NCI-H69 (cell line): ENCODE results near the gene EMC9.
"Not testable (repeated sequence)": the region's sequence is repeated elsewhere in the genome, so short reads cannot be mapped to it uniquely, and the experiment has no call there.

ENCODE experiments used
- DNase-seq: peaks from one replicate; lab custom pipeline; 2025; lab: John Stamatoyannopoulos, UW

EMC9 gene

DNA sequence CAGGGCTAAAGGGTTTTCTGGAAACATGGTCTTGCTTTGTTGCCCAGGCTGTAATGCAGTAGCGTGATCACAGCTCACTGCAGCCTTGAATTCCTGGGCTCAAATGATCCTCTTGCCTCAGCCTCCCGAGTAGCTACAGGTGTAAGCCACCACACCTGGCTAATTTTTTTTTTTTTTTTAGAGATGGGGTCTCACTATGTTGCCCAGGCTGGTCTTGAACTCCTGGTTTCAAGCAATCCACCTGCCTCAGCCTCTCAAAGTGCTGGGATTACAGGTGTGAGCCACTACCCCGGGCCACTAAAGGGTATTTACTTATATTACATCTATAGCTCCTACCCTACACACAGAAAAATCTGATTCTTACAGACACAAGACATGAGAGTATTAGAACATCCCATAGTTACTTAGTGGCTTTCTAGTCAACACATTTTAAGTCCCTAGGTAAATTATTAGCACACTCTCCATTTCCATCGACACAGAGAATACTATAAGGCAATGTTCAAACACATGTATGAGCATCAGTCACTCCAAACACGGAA, 33.0 kb downstream of the EMC9 start:
- no peak for DNase-seq

DNA sequence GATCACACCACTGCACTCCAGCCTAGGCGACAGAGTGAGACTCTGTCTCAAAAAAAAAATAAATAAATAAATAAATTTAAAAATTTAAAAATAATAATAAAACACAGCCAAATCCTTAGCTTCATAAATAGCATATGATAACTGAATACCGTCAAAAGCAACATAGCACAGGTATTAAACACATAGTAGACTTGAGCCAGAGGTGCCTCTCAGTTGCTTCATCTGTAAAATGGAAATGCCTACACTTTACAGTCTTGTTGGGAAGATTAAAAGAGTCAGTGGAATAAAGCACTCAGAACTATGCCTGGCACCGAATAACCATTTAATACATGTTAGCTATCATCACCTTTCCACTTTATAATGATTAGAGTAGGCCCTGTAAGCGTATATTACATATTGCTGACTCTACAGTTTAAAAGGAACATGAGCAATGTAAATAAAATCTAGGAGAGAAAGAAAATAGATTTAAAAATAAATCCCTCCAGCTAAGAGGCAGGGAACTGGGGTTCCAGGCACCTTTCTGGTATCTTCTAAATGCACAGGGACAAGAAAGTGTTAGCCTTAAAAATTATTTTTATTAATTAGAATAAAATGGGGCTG, 34.6 kb downstream of the EMC9 start:
- no peak for DNase-seq

DNA sequence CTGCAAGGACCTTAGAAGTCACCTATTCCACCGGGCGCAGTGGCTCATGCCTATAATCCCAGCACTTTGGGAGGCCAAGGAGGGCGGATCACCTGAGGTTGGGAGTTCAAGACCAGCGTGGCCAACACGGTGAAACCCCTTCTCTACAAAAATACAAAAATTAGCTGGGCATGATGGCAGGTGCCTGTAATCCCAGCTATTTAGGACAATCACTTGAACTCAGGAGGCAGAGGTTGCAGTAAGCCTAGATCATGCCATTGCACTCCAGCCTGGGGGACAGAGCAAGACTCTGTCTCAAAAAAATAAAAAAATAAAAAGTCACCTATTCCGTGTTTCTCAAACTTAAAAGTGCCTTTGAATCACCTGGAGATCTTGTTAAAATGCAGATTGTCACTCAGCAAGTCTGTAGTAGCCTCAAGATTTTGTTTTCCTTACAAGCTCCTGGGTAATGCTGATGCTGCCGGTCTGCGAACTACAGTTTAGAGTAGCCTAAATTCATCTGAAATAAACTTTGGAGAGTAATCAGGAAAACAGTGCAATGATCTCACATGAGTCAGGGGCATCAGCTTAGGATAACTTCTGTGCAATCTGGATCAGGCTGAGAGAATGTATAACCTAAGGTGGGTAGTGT, 35.7 kb downstream of the EMC9 start:
- DNase-seq: not testable (repeated sequence)

DNA sequence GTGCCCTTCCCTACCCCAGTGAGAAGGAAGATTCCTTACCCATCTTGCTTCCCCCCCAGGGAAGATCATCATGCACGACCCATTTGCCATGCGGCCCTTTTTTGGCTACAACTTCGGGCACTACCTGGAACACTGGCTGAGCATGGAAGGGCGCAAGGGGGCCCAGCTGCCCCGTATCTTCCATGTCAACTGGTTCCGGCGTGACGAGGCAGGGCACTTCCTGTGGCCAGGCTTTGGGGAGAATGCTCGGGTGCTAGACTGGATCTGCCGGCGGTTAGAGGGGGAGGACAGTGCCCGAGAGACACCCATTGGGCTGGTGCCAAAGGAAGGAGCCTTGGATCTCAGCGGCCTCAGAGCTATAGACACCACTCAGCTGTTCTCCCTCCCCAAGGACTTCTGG, 37.9 kb downstream of the EMC9 start:
- DNase-seq: no peak

DNA sequence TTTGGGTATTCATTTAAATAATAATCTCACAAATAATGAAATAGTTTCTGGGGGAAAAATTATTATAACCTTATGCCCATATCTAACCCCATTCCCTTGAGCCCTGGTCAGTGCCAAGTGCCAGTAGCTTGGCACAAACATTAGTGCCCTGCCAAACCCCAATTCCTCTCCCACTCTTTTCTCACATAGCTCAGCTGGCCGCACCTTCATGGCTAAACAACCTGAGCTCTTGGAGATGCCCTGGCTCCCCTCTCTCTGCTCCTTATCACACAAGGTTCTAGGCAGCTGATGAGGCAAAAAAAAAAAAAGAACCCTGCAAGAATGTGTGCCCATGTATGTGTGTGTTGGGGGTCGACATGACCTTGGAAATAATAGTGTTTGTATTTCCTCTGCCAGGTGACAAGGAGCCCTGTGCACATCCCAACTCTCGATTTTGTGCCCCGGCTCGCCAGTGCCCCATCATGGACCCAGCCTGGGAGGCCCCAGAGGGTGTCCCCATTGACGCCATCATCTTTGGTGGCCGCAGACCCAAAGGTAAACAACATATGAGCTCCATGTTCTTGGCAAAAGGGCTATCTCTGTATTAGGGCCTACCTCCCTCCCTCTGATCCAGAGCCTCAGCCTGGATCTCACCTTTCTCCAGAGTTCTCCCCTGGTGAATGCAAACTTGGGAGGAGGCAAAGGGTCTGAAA, 38.9 kb downstream of the EMC9 start:
- no peak for DNase-seq

DNA sequence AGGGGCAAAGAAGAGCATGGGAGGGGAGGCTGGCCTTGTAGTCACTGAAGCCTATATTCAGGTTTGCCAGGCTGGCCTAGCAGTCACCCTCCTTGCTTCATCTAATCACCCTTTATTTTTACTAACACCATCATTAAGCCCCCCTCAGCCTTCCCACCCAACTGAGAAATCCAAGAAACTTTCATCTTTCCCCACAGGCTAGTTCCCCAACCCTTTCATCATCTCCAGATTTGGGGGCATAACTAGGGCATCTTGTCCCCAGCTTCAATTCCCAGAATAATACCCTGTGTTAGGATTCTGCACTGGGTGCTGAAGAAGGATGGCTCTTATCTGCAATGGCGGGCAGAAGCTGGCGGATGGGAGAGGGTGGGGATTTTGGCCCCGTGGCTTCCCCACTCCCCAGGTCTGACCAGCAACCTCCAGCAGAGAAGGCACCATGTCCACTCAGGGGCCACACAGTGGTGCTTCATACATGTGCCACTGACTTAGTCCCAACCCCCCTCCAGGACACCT, 40.4 kb downstream of the EMC9 start:
- DNase-seq: no peak

DNA sequence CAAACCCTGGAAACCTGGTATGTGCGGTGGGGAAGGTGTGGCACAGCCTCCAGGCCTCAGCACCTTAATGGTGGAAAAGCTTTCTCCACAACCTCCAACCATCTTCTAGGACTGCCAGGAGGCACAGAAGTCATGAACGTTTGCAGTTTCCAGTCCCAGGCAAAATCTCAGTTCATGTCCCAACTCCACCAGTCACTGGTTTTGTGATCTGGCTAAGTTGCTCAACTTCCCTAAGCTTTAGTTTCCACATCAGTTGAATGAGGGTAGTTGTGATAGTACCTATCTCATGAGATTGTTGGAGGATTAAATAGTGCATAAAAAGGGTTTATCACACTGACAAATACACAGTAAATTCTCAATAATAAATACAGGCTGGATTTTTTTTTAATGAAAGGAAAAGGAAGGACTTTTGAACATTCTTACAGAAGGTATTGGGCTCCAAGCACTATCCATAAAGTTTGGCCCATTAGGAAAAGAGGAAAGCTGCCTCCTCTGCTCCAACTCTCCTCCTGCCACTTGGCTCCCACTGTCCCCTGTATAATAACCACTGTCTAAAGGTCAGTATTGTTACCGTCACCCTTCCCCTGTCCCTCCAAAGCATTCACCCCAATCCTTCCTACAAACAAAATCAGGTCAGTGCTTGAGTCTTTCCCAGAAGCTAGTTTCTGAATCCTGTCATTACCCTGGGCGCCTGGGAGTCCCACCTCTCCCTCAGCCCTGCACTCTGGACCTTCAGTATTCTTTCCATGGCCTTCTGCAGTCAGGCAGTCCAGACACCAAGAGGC, 41.0 kb downstream of the EMC9 start:
- no peak for DNase-seq

DNA sequence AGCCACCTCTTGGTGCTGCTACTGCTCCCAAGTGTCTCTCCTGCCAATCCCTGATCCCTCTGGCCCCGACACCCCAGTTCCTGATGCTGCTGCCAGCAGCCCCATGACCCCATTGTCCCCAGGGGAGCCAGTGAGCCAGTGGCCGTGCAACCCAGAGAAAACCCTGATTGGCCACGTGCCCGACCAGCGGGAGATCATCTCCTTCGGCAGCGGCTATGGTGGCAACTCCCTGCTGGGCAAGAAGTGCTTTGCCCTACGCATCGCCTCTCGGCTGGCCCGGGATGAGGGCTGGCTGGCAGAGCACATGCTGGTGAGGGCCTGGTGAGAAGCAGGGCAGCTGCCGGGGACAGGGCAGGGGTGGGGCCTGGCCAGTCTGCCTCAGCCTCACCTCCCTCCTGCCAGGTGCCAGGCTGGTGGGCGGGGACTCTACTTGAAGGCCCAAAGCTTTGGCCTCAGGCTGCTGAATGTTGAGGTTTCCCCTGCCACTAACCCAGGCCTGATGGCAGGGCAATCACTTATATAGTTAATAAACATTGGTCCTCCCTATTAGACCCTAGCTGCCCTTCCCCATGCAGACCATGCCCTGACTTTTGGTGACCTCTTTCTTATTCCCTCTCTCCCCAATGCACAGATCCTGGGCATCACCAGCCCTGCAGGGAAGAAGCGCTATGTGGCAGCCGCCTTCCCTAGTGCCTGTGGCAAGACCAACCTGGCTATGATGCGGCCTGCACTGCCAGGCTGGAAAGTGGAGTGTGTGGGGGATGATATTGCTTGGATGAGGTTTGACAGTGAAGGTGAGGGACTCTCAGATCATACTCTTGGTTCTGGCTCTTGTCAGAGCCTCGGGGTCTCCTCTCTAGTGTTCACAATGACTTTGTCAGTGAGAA, 42.2 kb downstream of the EMC9 start:
- peak; percentile 53 for DNase-seq

DNA sequence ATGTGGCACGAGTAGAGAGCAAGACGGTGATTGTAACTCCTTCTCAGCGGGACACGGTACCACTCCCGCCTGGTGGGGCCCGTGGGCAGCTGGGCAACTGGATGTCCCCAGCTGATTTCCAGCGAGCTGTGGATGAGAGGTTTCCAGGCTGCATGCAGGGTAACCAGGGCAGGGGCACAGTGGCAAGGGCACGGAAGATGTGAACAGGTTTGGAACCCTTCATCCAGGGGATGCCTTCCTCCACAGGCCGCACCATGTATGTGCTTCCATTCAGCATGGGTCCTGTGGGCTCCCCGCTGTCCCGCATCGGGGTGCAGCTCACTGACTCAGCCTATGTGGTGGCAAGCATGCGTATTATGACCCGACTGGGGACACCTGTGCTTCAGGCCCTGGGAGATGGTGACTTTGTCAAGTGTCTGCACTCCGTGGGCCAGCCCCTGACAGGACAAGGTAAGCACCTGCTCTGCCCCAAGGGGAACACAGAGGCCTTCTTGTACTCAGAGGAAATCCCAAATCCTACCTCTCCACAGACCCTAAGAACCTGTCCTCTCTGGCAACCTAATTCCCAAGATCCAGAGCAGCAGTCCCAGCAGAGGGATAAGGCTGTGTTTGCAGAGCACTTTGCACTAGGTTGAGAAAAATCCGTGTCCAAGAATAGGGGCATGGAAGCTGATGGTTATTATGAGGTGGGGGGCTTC, 43.0 kb downstream of the EMC9 start:
- no peak for DNase-seq

DNA sequence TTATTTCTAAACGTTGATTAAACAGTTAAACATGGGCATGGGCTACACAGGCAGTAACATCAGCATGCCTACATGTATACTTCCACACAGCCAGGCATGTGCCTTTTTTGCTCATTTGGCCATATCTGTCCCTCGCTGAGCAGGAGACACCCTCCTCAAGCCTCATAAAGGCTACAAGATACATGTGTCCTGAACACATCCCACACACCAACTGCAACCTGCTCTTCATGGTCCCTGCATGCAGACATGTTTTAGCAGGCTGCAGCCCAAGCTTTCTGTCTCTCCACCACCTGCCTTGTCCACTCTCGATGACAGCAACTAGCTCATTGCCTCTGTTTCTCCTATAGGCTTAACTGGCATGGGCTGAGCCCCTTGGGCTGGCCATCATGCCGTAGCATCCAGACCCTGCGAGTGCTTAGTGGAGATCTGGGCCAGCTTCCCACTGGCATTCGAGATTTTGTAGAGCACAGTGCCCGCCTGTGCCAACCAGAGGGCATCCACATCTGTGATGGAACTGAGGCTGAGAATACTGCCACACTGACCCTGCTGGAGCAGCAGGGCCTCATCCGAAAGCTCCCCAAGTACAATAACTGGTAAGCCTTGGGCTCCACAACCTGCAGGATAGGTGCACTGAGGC, 44.7 kb downstream of the EMC9 start:
- DNase-seq: no peak

DNA sequence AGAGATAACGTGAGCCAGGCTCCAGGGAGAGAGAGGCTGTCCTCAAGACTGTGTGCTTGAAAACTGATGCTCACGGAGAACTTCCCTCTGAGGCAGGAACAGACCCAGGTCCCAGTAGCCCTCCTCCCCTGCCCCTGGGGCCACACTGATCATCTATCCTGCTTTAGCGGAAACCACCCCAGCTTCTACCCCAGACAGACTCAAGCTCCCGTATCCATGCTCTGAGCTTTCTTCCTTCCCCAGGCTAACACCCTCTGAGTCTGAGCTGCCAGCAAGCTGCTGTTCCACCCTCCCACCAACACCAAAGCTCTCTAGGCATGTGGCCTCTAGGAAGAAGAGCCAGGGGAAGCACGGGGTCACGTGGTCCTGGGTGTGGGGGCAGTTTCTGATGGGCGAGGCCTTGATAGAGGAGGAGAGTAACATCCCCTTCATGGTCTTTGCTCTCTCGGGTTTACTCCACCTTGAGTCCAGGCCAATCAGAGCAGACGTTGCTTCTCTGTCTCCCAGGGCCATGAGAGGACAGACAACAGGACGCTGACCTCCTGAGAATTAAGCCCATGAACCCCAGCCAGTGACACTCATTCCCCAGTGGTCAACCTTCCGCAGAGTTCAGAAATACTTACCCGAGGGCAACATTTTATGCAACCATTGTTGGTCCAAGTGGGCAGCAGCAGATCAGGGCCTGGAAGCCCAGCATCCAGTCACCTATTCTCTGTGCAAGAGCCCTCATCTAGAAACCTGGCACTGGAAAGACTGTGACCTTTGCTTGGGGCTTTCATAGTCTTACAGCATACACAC, 45.9 kb downstream of the EMC9 start:
- peak; percentile 30 for DNase-seq

DNA sequence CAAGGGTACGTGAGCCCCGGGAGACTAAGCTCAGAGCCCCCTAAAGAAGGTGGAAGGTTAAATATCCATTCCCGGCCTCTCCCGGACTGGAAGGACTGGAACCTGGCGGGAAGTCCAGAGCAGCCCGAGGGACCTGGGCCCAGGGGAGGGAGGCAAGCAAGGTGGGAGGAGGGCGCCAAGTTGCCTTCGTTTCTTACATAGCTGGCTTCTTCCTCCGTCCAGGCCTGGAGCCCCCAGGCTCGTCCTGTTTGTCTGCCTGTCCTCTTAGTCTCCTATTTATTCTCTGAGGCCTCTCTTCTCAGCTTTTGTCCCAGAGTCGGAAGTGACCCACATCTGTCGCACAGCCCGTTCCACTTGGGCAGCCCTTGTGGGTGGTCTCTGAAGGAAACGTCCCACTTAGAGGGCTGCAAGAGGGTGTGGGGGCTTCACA, 46.5 kb downstream of the EMC9 start:
- DNase-seq: no peak

DNA sequence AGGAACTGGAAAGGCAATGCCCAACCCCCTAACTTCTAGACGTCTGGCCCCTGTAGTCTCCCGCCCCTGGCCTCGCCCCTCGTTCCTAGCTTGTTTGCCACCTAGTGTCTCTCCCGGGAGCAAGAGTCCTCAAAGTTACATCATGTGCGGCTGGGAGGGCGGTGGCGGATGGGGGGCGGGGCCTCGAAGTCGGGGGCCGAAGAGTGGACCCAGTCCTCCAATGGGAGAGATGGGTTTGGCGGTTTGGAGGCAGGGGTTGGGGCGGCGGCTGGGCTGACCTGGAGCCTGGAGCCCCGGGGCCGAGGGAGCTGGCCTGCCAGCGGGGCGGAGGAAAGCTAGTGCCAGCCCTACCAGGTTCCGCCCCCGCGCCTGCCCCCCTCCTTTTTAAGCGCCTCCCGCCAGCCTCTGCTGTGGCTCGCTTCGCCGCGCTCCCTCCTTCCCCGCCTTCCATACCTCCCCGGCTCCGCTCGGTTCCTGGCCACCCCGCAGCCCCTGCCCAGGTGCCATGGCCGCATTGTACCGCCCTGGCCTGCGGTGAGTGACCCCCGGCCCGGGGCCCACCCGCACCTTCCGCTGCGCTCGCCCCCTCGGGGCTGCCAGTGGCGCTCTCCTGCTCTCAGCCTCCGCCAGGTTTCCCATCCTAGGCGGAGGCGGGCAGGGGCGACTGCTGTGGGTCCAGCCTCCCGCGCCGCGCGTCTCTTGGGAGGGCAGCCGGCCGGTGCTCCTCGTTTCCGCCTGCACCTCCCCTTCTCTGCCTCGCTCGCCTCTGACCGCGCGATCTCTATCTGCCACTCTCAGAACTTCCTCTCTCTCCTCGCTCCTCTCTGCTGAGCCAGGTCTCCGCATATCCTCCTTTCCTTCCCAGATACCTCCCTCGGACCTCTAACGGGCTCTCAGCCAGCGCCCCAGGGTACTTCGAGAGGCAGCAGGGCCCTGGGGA, 47.2 kb downstream of the EMC9 start, which contains the start of gene PCK2:
PCK2 (plus strand) TSS at position 411 of the 940 bp plus-strand sequence; CDS start at position 506, 95 bp downstream.
- peak; percentile 97 for DNase-seq

DNA sequence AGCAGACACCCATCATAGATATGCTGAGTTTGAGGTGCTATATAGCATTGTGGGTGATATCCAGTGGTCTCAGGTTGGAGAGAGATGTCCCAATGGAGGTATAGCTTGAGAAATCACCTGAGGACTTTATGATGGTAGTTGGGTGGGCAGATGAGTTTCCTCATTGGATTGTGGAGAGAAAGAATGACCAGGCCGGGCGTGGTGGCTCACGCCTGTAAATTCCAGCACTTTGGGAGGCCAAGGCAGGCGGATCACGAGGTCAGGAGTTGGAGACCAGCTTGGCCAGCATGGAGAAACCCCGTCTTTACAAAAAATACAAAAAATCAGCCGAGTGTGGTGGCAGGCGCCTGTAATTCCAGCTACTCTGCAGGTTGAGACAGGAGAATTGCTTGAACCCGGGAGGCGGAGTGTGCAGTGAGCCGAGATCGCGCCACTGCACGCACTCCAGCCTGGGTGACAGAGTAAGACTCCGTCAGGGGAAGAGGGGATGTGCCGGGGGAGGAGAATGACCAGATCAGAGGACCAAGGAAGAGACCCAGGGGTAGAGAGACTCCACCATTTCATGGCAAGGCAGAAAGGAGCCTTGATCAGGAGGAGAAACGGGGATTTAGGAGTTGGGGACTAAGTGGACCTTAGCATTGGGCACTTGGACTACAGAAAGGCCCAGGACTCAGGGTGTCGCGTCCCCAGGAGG, 48.0 kb downstream of the EMC9 start:
- DNase-seq: no peak

DNA sequence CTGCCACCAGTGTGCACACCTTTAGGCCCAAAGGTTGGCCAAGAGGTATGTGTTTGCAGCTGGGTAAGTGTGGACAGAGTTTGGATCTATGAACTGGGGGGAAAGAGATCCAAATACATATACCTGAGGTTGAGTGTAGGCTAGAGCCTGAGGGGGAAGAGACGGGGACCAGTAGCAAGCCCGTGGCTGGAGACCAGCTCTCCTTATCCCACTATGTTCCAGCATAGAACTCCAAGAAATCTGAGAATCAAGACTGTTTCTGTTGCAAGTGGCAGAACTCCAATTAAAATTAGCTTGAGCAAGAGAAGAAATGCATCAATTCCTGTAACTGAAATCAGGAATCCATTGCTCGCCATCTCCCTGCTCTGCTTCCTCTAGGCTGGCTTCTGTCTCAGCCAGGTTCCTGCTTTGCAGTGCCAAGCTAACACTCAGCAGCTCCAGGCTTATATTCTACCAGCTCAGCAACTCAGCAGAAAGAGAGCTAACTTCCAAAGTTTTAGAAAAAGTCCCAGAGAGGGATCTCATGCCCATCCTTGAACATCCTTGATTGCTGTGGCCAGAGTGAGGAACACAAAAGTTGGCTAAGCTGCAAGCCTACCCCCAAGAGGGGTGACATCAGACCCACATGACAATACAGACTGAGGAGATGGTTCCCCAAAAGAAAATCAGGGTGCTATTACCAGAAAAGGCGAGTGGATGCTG, 48.7 kb downstream of the EMC9 start:
- DNase-seq: no peak

DNA sequence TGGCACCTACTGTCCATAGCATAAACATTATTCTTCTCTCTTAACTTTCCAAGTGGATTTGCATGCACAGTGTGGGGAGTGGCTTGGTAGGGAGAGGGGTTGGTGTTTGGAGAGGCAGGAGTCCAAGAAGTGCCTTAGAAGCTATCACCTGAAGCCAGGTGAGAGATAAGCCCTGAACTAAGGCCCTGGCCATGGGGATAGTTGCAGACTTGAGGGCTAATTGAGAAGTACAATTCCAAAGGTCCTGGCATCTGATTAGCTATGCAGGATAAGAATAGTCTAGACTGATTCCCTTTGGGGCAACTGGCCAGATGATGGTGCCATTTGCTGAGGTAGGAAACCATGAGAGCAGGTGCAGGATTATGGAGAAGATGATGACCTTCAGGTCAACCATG, 49.3 kb downstream of the EMC9 start:
- peak; percentile 28 for DNase-seq

DNA sequence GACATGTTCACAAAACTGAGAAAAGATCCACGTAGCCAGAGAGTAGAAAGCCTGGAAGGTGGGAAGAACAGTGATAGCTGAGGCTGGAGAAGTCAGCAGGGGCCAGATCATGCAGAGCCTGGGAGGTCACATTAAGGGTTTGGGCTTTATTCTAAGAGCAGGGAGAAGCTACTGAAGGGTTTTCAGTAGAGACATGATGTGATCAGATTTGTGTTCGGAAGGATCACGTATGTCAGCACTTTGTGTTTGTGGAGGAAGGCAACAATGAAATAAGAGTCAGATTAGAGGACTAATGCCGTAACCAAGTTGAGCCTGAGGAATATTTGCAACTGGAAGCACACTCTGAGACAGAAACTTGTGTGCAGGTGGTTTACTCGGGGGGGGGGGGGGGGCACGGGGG, 51.5 kb downstream of the EMC9 start:
- DNase-seq: no peak
